Measurements from ENCODE around the gene RALGPS1.

Gene RALGPS1

GRCh38 chr9:127244609-127245601 is 330.3 kb downstream of the RALGPS1 start:
- DNase-seq, result peak; percentile 97

GRCh38 chr9:127245637-127246164 is 331.1 kb downstream of the RALGPS1 start:
- DNase-seq, result no peak

GRCh38 chr9:127248241-127248640 is 333.7 kb downstream of the RALGPS1 start:
- no peak for DNase-seq

- no peak for DNase-seq
Measured at GRCh38 chr9:127249877-127250276, 335.3 kb downstream of the RALGPS1 start.

- DNase-seq, result no peak
Measured at GRCh38 chr9:127250896-127251391, 336.4 kb downstream of the RALGPS1 start.

GRCh38 chr9:127252410-127253318 is 338.1 kb downstream of the RALGPS1 start:
- no peak for DNase-seq

- DNase-seq, result no peak
Measured at GRCh38 chr9:127253446-127253845, 338.9 kb downstream of the RALGPS1 start.

GRCh38 chr9:127255692-127256091 is 341.1 kb downstream of the RALGPS1 start:
- no peak for DNase-seq

GRCh38 chr9:127256324-127256723 is 341.7 kb downstream of the RALGPS1 start:
- DNase-seq, result no peak

GRCh38 chr9:127258606-127259471 is 344.3 kb downstream of the RALGPS1 start:
- DNase-seq, result no peak

GRCh38 chr9:127262602-127263001 is 348.0 kb downstream of the RALGPS1 start:
- DNase-seq, result no peak

- DNase-seq, result no peak
Measured at GRCh38 chr9:127263237-127263636, 348.7 kb downstream of the RALGPS1 start.

GRCh38 chr9:127263664-127264063 is 349.1 kb downstream of the RALGPS1 start:
- no peak for DNase-seq

- no peak for DNase-seq
Measured at GRCh38 chr9:127264462-127265219, 350.1 kb downstream of the RALGPS1 start, which contains the start of gene GARNL3. TSS of gene GARNL3 (plus strand) at chr9:127264774. CDS start at chr9:127264878, 104 bp downstream.

- no peak for DNase-seq
Measured at GRCh38 chr9:127267793-127268525, 353.4 kb downstream of the RALGPS1 start.

GRCh38 chr9:127269449-127269848 is 354.9 kb downstream of the RALGPS1 start:
- DNase-seq, result no peak

Measured in CD4-positive, alpha-beta T cell treated with Interleukin-6 for 4 hours (primary cell).